Measurements from ENCODE around the gene SRC.

The SRC gene

DNA sequence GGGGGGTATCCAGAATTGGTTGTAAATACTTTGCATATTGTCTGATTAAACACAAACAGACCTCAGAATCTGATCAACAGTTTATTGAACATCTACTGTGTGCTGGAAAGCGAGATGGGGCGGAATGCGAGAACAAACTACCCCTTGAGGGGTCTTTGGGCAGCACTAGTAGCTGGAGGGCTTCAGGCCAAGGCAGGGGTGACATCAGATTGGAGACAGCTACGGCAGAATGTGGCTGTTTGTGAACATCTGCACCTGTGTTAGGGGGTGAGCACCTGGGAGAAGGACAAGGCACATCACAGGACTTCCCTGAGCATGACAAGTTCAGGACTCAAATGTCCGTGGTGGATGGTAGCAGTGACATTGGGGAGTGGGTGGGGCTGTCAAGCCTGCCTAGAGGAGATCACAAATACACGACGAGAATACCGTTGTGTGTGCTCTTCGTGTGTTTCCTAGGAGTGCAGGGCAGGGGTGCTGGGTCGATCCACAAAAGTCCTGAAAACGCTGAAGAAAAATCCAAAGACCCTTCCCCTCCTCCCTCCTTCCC is 59.5 kb downstream of the SRC start:
- TF ChIP-seq, protein P1, sequence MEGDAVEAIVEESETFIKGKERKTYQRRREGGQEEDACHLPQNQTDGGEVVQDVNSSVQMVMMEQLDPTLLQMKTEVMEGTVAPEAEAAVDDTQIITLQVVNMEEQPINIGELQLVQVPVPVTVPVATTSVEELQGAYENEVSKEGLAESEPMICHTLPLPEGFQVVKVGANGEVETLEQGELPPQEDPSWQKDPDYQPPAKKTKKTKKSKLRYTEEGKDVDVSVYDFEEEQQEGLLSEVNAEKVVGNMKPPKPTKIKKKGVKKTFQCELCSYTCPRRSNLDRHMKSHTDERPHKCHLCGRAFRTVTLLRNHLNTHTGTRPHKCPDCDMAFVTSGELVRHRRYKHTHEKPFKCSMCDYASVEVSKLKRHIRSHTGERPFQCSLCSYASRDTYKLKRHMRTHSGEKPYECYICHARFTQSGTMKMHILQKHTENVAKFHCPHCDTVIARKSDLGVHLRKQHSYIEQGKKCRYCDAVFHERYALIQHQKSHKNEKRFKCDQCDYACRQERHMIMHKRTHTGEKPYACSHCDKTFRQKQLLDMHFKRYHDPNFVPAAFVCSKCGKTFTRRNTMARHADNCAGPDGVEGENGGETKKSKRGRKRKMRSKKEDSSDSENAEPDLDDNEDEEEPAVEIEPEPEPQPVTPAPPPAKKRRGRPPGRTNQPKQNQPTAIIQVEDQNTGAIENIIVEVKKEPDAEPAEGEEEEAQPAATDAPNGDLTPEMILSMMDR (IDR thresholded peaks at IDR 0.05), result no peak

DNA sequence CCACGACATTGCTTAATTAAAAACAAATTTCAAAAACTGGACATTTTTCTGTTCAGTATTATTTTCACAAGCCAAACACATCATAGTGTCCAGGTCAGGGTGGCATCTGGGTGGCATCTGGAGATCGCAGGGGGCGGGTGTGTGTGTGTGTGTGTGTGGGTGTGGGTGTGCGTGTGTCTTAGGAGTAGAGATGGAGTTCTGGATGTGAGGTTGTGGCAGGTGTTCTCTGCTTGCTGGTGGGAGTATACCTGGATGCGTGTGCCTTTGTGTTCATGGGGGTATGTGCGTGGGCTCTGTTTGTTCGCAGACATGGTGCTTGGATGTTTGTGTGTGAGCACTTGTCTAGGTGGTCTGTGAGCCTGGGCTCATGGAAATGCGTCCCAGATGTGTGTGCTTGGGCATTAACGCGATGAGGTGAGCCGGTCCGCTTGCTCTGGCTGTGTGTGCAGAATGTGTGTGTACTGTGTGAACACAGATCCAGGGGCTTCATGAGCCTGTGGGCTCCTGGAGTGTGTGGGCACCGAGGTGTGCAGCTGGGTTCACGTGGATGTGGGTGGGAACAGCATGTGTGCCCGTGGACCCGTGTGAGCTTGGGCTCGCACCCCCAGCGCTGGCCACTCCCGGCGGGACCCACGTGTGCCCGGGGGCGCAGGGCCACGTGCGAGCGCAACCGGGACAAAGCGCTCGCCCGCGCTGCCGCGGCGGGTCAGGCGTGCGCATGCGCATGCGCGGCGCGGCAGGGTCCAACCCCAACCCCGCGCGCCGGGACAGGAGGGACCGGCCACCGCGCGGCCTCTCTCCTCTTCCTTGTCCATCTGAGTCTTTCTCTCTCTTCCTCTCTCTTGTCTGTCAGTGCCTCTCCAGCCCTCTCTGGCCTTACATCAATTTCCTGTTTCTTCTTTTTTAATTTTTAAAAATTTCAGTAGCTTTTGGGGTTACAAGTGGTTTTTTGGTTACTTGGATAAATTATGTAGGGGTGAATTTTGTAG is 60.4 kb downstream of the SRC start:
- TF ChIP-seq, protein P1 (IDR thresholded peaks at IDR 0.05), result no peak

DNA sequence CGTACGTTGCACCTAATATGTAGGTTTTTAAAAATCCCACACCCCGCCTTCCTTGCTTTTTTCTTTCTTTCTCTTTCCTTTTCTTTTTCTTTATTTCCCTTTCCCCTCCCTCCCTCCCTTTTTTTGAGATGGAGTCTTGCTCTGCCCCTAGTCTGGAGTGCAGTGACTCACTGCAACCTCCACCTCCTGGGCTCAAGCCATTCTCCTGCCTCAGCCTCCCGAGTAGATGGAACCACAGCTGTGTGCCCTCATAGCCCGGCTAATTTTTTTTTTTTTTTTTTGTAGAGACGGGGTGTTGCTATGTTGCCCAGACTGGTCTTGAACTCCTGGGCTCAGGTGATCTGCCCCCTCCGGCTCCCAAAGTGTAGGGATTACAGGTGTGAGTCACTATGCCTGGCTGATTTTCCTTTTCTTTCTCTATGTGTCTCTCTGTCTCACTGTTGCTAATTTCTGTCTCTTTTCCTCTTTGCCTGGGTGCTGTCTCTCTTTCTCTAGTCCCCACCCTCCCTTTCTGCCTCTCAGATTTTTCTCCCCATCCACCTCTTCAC is 61.2 kb downstream of the SRC start:
- TF ChIP-seq, protein P1 (IDR thresholded peaks at IDR 0.05), result no peak

DNA sequence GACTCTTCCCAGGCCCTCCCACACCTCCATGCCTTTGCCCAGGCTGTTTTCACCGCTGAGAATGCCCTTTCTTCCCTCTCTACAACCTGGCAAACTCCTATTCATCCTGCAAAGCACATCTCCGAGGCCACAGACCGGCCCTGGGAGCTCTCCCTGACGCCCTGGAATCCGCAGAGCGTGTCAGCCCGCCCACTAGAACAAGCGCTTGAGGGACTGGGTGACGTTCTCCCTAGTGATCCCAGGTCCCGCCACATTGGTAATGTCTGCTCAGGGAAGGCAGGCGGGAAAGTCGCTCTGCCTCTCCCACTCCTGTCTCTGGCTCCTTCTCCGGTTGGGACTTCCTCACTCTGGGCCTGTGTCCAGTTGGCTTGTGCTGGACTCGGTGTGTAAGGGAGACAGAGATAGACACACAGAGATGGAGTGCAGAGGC is 61.6 kb downstream of the SRC start:
- TF ChIP-seq, protein P1 (IDR thresholded peaks at IDR 0.05), result no peak

DNA sequence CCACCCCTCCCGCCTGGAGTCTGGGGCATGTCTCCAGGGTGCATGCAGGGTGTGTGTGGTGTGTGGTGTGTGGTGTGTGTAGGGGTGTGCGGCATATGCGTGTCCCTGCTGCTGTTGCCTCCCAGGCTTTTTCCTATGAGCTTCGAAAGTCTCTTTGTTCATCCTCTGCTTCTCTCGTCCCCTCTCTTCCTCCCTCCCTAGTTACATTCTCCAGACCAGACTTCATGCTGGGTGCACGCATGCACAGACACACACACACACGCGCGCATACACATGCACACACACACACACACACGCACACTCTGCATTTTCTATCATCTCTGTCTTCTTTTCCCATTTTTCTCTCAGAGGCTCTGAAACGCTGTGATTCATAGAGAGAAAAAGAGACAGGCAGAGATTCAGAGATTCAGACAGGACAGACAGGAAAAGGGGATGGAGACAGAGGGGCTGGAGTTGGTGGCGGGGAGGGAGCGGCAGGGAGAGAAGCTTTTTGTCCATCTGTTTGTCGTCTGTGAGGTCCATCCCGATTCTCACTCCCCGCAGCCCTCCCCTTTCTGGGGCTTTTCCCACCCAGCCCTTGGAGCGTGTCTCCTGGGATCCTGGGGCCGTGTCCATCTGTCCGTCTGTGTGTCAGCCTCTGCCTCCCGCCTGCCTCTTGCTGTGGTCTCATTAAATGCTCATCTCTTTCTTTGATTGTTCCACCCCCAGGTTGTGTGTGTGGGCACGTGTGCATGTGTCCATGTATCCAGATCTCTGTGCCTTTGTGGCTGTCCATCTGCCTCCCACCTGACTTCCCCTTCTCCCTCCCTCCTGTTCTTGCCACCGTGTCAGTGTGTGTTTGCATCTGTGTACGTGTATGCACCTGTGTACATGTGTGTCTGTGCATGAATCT is 62.6 kb downstream of the SRC start:
- TF ChIP-seq, protein P1 (IDR thresholded peaks at IDR 0.05), result no peak

DNA sequence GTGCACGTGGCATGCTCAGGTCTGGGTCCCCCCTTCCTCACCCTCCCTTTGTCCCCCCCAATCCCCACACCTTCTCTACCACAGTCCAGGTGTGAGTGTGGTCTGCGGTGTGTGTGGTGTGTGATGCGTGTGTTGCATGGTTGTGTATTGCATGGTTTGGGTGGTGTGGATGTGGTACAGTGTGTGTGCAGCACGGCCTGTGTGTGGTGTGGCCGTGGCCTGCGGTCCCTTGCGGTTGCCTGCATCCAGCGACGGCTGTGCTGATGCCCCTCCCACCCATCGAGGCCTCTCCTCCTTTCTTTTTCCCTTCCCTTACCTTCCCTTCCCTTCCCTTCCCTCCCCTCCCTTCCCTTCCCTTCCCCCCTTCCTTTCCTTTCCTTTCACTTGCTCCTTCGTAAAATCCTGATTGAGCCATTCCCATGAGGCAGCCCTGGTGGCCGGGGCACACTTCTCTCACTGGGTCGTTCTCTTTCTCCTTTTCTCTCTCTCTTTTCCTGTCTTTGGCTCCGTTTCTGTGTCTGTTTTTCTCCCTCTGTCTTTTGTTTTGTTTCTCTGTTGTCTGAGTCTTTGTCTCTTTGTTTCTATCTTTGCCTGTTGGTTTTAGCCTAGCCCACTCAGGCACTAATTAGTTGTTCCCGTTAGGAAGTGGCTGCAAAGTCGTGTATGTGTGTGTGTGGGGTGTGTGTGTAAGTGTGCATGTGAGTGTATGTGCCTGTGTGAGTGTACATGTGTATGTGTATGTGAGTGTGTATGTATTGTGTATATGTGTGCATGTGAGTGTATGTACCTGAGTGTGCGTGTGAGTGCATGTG is 65.7 kb downstream of the SRC start:
- TF ChIP-seq, protein P1 (IDR thresholded peaks at IDR 0.05), result no peak

All from LNCAP (cell line).